GM12865 (cell line): ENCODE data around the gene SHANK3.

Experiments
- DNase-seq: peaks from one replicate; pipeline ENCODE4 v3.0.0; 2010; ENCODE audit warnings: low read depth
- H3K4me3 ChIP-seq: 2 replicates; pipeline ENCODE4 v1.5.1; 2011; ENCODE audit warnings: mild to moderate bottlenecking, low read depth, low read length, control low read depth
- CTCF ChIP-seq: IDR thresholded peaks from 2 replicates; pipeline ENCODE4 v1.5.1; 2011; ENCODE audit warnings: low read length, control low read depth, low read depth, inconsistent platforms; ENCODE audit not compliant: insufficient read depth; ENCODE audit errors: missing control alignments

Gene SHANK3

GRCh38 chr22:50693462-50693861 lies 20.8 kb downstream of the SHANK3 start:
- no peak for TF ChIP-seq CTCF
- DNase-seq: no peak
- no peak overlapping the region for H3K4me3 ChIP-seq

- no peak overlapping the region for H3K4me3 ChIP-seq
- TF ChIP-seq CTCF: no peak
- peak; percentile 35 for DNase-seq
Measured at GRCh38 chr22:50694099-50694605, 21.5 kb downstream of the SHANK3 start.

DNA sequence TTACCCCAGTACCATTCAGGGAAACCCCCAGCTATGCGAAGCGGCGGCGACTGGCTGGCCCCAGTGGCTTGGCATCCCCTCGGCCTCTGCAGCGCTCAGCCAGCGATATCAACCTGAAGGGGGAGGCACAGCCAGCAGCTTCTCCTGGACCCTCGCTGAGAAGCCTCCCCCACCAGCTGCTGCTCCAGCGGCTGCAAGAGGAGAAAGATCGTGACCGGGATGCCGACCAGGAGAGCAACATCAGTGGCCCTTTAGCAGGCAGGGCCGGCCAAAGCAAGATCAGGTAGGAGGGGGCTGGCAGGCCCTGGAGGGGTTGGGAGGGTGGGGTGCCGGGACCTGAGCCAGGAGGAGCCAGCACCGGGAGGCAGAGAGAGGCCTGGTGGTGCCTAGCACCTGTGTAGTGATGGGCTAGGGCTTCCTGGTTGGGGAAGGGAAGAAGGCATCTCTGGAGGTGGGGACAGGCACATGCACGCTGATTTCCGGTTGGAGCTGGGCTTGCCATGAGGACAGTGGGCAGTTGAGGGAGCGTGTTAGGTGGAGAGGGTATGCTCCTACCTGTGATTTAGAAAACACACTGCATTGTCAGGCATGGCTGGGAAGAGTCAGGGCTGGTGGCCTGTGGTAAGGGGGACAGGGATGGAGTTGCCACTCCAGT lies 22.3 kb downstream of the SHANK3 start:
- no peak for DNase-seq
- H3K4me3 ChIP-seq: no peak overlapping the region
- no peak for TF ChIP-seq CTCF

DNA sequence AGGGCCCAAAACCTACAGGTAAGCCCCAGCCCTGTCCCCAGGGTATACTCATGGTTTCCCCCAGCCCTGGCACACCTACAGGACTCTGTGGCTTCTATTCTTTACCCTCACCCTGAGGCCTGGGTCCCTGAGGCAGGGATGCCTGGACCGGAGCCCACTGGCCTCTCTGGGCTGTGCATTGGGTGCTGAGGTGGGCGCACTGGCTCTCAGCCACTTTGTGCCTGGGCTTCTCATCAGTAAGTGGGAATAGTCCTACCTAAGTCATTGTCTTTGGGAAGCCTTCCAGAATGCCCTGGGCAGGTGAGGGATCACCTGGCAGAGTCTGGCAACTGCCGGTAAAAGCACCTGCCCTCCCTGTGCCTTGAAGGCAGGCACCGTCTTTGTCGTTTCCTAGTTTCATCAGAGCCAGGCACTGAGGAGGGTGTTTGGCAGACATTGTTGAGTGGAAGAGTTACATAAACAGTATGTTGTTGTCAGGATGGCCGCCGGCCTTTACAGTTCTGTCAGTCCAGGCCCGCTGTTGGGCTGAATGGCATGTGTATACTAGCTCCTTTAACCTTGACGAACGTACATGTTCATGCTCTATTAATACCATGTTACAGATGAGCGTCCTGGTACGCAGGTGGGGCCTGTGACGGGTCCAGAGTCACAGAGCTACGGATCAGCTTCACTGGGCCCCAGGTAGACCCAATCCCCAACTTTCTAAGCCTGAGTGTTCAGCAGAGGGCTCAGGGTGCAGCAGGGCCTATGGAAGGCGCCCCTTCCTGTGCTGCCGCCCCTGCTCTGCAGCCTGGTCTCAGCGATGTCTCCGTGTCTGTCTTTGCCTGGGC lies 23.0 kb downstream of the SHANK3 start:
- no peak for TF ChIP-seq CTCF
- H3K4me3 ChIP-seq: no peak overlapping the region
- DNase-seq: no peak

GRCh38 chr22:50696251-50696798 lies 23.7 kb downstream of the SHANK3 start:
- TF ChIP-seq CTCF: no peak
- no peak overlapping the region for H3K4me3 ChIP-seq
- no peak for DNase-seq

DNA sequence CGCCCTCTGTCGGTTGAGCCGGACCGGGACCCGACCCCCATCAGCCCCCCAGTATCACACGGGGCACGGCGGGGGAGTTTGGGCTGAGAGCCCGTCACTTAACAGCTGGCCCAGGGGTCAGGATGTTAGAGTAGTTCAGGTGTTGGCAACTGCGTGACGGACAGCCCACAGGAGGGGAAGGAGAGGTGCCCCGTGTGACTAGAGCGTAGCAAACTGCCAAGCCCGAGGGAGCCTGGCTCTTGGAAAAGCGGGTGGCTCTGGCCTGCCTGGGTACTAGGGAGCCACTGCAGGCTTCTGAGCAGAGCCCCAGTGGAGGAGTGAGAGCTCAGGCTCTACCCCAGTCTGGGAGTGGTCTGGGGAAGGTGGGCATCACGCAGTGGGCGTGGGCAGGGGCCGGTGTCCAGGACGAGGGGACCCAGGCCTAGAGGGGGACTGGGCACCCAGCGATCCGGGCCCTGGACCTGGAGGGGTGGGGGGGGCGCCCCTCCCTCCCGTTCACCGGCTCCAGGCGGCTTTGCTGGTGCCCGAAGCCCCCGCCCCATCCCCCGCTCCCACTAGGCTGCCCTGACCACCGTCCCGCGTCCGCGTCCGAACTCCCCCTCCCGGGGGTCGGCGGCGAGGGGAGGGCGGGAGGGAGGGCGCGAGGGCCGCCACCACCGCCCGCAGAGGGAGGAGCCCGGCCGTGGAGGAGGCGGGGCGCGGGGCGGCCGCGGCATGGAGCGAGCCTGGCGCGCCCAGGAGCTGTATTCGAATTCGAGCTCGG lies 24.4 kb downstream of the SHANK3 start:
- no peak overlapping the region for H3K4me3 ChIP-seq
- TF ChIP-seq CTCF: no peak
- DNase-seq: no peak
